Activated CD4-positive, alpha-beta T cell treated with anti-CD3 and anti-CD28 coated beads for 24 hours (primary cell): ENCODE data around the gene EVA1A.

Source experiments
- DNase-seq, 2 donors: peaks; one replicate each; pipeline ENCODE4 v3.0.0-alpha.2; 2020; ENCODE audit warnings: low read depth in 2 of 2

Gene EVA1A

DNA sequence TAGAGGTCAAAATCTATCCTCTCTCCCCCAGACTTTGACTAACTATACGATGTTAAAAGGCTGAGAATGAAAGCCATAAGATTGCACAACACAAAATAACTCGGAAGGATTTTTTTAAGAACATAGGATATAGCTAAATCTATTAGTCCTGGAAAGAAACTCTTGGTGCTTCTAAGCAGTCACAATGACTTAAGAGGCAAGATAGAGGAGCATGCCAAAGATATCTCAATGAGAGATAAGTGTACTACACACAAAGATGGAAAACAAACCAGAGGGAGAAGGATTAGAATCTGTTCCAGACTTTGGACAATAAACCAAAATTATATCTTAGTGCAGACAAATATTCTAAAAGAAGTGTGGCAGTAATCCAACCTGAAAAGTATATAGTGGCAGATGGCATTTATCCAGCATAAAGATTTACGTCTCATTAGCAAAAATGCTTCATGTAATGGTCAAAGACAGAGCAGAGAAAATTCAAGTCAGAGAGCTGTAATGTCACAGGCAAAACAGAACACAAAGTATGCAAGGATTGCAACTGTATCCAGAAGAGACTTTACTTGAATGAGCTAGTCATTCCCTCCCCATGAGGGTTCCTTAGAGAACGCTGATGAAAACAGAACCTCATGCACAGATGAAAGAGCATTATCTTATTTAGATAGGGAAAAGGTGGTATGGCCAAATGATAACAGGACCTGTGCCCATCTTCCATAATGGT is 28.8 kb upstream of the EVA1A start:
- no peak for DNase-seq

DNA sequence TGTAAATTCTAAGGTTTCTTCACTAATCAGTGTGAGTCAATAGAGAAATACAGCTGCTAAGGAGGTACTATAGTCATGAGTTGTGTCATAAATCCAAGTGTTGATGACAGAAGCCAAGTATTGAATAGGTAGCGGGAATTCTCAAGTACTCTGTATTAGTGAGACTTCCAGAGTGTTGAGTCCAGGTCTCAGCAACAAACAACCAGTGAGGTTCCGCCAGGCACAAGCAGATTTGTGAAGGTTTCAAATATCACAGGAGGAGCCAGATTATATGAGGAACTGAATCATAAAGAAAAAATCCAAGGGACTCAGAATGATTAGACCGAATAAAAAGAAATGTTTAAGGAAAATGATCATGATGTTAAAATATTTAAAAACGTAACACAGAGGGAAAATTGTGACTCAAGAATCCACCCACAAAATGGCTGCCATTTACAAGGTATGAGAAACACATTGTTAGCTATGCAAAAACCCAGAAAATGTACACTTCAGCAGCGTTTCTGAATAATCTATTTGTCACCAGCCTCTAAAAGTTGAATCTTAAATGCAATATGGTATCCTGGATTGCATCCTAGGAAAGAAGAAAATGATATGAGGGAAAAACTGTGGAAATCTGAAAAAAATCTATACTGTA is 27.3 kb upstream of the EVA1A start:
- no peak for DNase-seq

DNA sequence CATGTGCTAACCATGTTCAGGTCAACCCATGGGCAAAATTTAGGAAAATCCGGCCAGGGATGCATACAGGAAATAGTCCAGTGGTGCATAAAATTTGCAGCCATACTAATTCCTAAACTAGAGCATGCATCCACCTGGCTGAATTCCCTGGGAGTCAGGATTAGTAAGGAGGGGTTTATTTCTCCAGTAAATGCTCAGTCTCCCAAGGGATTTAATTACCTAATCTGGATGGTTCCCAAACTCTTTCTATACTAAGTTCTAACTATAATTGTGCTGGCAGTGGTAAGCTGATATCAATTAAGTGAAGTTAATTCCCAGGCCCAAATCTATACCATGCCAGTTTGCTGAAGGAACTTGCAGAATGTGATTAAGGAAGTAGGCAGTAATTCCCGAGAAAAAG is 26.2 kb upstream of the EVA1A start:
- DNase-seq = no peak

DNA sequence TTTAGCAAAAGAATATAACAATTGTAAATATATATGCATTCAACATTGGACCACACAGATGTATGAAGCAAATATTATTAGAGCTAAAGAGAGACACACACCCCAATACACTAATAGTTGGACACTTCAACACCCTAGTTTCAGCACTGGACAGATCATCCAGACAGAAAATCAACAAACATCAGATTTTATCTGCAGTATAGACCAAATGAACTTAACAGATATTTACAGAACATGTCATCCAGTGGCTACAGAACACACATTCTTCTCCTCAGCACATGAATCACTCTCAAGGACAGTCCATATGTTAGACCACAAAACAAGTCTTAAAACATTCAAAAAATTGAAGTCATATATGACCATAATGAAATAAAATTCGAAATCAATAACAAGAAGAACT is 22.1 kb upstream of the EVA1A start:
- no peak for DNase-seq

DNA sequence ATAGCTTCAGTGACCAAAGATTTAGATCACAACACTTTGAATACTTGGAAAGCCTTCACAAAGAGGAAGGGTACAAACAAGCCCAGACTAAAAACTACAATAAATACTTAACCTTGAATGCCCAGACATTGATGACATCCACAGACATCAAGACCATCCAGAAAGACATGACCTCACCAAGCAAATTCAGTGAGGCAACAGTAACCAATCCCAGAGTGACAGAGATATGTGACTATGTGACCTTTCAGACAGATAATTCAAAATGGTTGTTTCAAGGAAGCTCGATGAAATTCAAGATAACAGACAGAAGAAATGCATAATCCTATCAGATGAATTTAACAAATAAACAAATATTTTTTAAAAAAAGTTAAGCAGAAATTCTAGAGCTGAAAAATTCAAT is 19.9 kb upstream of the EVA1A start:
- no peak for DNase-seq

DNA sequence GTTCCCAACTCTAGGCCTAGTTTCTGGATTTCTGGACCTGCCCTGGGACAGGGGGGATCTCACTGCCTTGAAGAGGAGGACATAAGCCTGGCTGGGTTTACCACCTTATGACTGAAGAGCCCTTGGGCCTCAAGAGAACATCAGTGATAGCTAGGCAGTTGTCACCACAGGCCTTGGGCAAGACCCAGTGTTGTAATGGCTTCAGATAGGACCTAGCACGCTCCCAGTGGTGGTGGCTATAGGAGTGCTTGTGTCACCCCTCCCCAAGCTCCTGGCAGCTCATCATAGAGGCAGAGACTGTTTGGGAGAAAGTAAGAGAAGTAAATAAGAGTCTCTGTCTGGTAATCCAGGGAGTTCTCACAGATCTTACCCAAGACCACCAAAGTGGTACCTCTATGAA is 19.4 kb upstream of the EVA1A start:
- DNase-seq = no peak

DNA sequence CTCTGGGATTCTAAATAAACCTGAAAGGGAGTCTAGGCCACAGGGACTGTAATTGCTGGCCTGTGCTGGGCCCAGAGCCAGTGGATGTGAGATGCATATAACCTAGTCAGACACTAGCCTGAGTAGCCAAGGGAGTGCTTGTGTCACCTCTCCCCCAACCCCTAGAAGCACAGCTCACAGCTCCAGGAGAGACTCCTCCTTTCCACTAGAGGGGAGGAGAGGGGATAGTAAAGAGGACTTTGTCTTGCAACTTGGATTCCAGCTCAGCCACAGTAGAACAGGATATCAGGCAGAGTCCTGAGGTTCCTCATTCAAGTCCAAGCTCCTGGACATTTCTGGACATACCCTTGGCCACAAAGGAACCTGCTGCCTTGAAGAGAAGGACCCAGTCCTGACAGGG is 18.4 kb upstream of the EVA1A start:
- no peak for DNase-seq

DNA sequence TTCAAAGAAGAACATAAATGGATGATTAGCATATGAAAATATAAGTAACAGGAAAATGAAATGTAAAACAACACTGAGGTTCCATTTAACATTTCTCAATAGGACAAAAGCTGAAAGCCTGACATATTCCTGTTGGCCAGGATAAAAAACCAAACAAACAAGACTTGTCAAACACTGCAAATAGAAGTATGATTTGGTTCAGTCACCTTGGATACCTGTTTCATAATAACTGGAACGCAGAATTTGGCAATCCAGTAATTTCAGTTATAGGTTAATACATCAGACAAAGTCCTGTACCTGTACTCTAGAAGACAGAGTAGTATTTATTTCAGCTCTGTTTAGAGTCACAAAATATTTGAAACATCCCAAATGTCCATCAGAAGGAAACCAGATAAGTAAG is 16.5 kb upstream of the EVA1A start:
- DNase-seq = no peak

DNA sequence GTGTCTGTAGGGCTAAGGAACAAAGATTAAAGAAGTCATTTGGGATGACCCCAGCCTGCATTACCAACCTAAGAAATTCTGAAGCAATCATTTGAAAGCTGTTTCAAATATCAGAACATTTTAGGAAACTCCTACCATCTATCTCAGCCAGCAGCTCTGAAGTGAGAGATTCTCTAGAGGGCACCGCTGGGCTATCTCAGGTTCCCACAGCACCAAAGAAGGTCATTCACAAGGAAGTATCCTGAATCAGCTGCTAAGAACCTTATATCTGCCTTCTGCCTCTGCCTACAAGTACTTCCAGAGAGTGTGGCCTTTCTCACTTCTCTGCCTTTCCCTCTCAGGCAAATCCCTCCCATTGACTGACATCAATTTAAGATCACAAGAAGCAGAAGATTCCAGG is 13.4 kb upstream of the EVA1A start:
- no peak for DNase-seq

DNA sequence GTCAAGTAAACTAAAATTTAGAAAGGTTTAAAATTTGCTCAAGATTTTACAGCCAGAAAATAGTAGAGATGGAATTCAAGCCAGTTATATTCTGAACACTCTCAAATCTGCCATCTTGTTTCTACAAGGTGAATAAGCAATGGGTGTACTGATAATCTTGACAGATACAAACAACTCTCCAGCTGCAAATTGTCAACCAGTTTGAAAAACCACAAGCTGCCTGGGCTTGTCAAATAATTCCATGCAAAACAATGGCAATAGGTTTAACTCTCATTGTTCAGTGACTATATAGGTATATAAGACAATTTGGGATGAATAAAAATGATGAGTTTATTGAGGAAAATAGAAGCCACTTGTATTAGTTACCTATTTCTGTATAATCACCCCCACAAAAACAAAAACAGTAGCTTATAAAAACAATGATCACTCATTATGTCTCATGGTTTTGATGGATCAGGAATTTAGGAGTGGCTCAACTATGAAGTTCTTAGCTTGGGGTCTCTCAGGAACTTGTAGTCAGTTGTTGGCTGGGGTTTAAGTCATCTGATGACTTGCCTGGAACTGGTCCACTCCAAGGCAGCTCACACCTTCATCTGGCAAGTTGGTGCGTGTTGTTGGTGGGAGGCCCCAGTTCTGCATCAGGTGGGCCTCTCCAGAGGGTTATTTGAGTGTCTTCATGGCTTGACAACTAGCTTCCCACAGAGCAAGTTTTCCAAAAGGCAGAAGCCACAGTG is 12.6 kb upstream of the EVA1A start:
- DNase-seq = no peak

DNA sequence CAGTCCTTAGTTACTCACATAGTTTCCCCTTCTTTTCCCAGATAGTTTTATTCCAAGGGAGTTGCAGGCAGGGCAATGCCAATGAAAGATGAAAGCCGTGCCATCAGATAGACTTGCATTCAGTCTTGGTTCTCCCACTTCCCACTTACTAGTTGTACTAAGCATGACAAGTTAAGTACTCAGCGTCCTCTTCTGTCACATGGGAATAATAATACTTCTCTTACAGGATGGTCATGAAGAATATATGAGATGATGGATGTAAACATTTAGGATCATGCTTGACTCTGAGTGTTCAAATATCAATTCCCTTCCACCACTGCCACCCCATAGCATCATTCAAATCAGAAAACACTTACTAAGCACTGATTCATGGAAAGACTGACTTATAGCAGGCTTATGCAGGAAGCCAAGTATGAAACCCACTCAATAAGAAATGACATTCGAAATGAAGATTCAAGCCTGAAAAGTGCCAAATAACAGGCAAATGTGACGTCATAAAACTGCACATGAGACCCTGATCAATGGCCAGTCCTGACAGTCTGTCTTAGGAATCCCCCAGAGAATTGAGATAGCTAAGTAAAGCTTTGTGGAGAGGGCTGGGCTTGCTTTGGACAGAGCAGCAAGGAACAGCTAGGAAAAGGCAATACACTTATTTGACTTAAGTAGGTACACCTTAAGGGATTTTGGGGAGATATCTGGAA is 11.1 kb upstream of the EVA1A start:
- no peak for DNase-seq

DNA sequence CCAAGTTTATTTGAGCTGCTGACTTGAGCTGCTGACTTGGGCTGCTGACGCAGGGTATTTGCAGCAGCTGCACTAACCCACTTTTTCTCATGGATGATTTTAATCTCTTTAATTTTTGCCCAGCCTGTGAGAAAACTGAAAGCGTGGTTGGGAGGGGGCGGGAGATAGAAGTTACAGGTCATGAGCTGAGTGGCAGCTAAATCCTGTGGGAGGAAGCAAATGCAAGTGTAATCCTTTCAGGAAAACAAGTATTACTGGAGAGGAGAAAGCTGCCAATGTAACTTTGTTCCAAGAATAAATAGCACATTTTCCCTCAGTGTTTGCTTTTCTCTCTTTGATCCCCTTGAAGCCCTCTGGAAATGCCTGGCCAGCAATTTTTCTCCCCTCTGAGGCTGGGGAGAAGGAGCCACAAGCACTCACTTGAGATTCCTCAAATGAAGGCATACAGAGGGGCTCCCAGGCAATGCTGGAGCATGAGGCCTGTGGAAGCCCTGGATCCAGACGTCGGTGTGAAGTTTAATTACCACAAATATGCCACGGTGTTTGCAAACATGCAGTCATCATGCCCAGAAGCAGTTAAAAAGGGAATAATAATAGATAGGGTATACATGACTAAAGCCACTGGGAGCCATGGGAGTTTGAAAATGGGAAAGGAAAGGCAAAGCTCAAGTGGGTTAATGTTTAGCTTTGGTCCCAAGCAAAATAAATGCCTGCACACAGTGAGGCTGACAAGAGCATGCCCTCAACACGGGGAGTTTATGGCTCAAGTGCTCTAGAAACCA is 10.4 kb upstream of the EVA1A start:
- DNase-seq = no peak

DNA sequence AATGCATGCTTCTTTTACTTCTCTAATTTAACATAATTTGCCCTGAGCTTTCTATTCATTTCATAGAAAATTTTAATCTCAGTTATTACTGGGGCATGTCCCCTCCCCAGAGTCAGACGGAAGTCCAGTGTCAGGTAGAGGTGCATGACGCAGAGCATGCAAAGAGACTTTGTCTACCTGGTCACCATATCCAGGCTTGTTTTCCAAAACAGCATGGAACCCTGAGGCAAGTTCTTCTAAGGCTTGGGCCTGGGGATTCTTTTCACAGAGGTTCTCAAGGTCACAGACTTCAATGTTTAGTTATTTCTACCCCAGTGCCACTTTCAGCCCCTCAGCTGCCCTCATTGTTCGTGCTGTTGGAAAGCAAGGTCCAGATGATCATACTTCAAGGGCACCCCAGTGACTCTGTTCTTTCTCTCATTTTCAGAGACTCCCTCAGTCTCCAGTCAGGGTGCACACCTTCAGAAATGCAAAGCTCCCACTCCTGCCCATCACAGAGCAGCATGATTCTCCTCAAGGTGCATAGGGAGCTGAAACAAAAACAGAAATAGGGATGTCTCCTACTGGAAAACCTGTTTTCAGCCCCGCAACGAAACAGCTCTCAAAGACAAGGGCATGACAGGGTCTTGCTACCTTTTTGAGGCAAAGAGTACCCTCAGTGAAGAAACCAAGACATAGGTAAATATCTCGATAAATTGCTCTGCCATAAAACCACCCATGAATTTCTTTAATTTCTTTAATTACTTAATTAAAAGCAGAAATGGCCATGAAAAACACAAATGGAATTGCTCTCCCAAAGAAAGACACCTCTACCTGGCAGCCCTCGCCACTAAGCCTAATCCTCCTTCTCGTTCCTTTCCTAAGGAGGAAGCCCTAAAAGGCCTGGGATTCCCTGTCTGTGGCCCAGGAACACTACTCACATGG is 9.5 kb upstream of the EVA1A start:
- DNase-seq = no peak

DNA sequence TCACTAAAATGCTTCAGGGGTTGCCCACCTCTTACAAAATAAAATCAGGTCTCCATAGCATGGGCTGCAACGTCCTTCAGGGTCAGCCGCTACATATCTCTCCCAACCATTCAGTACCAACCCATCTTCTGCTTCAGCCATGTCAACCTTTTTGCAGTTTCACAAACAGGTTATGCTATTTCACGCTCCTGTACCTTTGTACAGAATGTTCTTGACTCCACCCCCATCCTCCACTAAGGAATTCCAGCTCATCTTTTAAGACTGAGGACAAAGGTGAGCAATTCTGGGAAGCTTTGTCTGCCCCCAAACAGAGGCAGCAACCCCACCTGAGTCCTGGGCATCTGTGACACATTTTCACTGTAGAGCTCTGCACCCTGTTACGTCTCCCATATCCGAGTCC is 8.8 kb upstream of the EVA1A start:
- DNase-seq = no peak

DNA sequence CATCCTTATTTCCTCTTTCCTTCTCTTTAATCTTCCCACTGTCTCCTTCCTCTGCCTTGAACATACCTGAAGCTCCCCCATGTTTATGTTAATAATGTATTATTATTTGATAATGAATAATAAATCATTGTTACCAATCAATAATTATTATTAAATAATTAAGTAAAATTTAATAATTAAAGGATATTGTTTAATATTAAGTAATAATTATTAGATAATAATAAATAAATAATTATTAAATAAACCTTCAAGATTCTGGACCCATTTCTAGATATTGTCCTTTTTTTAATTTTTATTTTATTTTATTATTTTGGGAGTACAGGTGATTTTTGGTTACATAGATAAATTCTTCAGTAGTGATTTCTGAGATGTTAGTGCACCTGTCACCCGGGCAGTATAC is 7.4 kb upstream of the EVA1A start:
- DNase-seq = no peak

DNA sequence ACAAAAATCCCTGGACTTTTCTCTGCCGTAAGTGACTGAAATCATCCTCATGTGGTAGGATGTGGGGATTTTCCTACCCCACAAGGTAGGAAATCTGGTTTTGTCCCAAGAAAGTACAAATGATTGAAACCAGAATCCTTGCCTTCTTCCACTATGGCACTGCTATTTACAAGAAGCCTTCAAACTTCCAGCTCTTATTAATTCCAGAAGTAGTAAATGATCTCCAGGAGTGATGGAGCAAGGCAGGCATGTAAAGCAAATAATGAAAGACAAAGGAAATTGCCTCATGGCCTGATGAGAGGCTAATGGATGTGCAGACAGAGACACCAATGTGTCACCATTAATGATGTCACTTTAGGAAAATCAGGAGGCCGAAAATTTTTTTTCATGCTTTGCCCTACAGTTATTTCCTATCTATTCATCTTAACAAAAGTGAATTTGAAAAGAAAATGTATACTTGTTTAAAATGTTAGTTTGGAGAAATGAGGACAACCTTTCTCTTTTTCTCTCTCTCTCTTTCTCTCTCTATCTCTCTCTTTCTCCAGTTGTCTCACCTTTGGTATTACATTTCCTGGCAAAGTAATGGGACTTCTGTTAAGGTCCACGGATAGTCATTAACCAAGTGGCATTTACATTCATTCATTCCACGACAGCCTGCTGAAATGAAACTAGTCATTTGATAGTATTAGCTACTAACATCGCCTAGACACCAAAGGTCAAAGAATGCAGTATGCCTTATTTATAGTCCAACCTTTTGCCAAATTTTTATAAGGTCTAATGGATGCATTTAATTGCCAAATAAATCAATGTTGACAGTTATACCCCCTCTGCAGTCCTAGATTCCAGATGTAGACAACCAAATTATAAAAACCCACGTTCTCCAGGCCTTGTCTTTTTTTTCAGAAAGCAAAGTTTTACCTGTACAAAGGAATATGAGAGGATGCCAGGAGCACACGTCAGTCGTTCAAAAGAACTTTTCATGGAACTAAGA is 5.0 kb upstream of the EVA1A start:
- no peak for DNase-seq

DNA sequence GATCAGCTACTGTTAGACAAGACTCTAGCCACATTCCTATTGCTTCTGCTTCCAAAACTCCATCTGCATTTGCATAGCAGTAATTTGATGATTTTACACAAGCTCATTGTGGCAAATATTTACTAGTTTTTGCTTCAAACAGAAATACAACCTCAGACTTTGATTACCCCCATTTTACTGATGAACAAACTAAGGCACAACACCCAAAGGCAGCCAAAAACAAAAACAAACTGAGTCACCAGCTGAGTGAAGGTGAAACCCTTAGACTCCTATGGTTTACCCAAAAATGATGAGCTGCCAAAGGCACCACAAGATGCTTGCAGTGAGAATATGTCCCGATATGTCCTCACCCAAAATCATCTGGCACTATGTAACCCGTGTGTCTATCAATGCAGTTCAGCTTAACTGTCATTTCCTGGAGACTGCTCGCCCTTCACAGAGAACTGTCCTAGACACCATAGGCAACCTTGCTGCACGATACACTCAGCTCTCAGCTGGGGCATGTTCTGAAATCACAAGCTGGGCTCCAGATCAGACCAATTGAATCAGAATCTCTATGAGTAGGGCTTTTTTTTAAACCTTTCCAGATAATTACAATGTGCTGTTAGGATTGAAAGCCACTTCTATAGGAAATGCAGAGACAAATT is 4.1 kb upstream of the EVA1A start:
- no peak for DNase-seq

DNA sequence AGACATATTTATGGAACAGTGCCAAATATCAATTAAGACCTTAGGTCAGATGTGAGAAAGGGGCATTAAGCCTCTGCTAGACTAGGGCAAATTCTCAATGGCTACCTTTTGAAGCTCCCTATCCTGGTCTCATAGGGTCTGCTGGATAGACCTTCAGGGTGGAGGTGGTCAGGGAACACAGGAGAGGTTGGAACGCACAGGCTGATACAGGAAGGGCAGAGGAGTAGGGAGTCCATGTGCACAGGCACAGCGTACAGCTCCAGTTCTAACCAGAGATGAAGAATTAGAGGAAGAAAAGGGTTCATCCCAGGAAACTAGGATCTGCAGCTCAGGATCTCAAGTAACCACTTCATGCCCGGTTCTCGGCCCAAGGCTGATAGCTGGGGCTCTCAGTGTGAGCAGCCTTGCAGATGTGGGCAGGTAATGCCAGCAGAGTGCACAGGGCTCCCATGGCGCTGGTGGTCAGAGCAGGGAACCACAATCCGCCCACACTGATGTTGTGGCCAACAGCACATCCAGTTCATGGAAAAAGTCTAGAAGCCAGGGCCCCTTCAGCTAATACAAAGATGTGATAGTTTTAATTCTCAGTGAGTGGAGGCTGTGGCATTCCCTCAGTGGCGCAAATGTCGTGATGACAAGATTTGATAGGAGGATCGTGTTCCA is 3.4 kb upstream of the EVA1A start:
- DNase-seq = no peak
